SK-N-SH (cell line): ENCODE measurements around the gene GPR27. TPM values are rescaled to one million over a fixed set of nuclear protein-coding genes. Genes with fewer than 3 reads are reported as not detected.

Experiments
- CTCF ChIA-PET: fragments of 300-600, 350-600 bp; formaldehyde crosslinking; extraction: SDS; loops from one replicate; lab custom pipeline; 2021; lab: Yijun Ruan, JAX
- POLR2A ChIA-PET: fragments of 350-600 bp; sonication (Branson Sonifier 250); formaldehyde crosslinking; extraction: SDS; loops from one replicate; lab custom pipeline; 2020; ENCODE audit warnings: antibody characterized with exemption, inconsistent platforms; lab: Yijun Ruan, JAX
- DNase-seq: peaks from one replicate; pipeline ENCODE4 v3.0.0; 2012
- H2AFZ ChIP-seq: fragments of 200-600 bp; sonication (generic); 2 replicates; pipeline ENCODE4 v1.8.1; 2016; ENCODE audit warnings: antibody characterized with exemption, mild to moderate bottlenecking, low read depth
- H3F3A ChIP-seq: fragments of 200-600 bp; sonication (generic); replicated peaks from 2 replicates; pipeline ENCODE3; 2016; ENCODE audit warnings: antibody characterized with exemption, mild to moderate bottlenecking; ENCODE audit not compliant: insufficient read depth
- H3K27ac ChIP-seq, 2 experiments: fragments of 200-500 bp in 1 of 2; fragments of 200-600 bp in 1 of 2; sonication (Bioruptor generic) in 1 of 2; sonication (generic), shearing (Covaris generic) in 1 of 2; 2 replicates each; pipeline versions ENCODE4 v1.5.1 to v1.6.1; 2014 to 2016; ENCODE audit warnings: low read depth in 2 of 2, inconsistent platforms in 1 of 2, low read length in 1 of 2, mild to moderate bottlenecking in 1 of 2, mixed read lengths in 1 of 2
- H3K27me3 ChIP-seq: fragments of 200-600 bp; sonication (generic), shearing (Covaris generic); 2 replicates; pipeline ENCODE4 v1.6.1; 2016; ENCODE audit warnings: mixed run types; ENCODE audit not compliant: insufficient read depth
- H3K36me3 ChIP-seq, 2 experiments: fragments of 200-500 bp in 1 of 2; fragments of 200-600 bp in 1 of 2; sonication (Bioruptor generic) in 1 of 2; sonication (generic) in 1 of 2; replicated peaks in 1 of 2; 2 replicates each; pipeline versions ENCODE3 to v1.5.1; 2014 to 2016; ENCODE audit warnings: low read length in 1 of 2, mild to moderate bottlenecking in 1 of 2; ENCODE audit not compliant: insufficient read depth in 2 of 2, control insufficient read depth in 1 of 2
- H3K4me1 ChIP-seq, 2 experiments: fragments of 200-500 bp in 1 of 2; fragments of 200-600 bp in 1 of 2; sonication (Bioruptor generic) in 1 of 2; sonication (generic), shearing (Covaris generic) in 1 of 2; 2 replicates each; pipeline versions ENCODE4 v1.5.1 to v1.6.1; 2014 to 2016; ENCODE audit warnings: low read depth in 1 of 2, low read length in 1 of 2, mixed run types in 1 of 2; ENCODE audit not compliant: insufficient read depth in 2 of 2, control insufficient read depth in 1 of 2
- H3K4me2 ChIP-seq: fragments of 200-600 bp; sonication (generic), shearing (Covaris generic); 2 replicates; pipeline ENCODE4 v1.6.1; 2017; ENCODE audit warnings: mixed run types
- H3K4me3 ChIP-seq, 2 experiments: fragments of 200-500 bp in 1 of 2; fragments of 200-600 bp in 1 of 2; sonication (Bioruptor generic) in 1 of 2; sonication (generic), shearing (Covaris generic) in 1 of 2; 2 replicates each; pipeline versions ENCODE4 v1.5.1 to v1.8.1; 2014 to 2016; ENCODE audit warnings: low read depth in 2 of 2, inconsistent platforms in 1 of 2, low read length in 1 of 2, mild to moderate bottlenecking in 1 of 2, mixed read lengths in 1 of 2, moderate library complexity in 1 of 2
- H3K79me2 ChIP-seq: fragments of 200-600 bp; sonication (generic); 2 replicates; pipeline ENCODE4 v1.8.1; 2017; ENCODE audit warnings: mild to moderate bottlenecking; ENCODE audit not compliant: insufficient read depth
- H3K9ac ChIP-seq: fragments of 200-600 bp; sonication (generic); 2 replicates; pipeline ENCODE4 v1.6.1; 2017; ENCODE audit warnings: mixed run types
- H3K9me2 ChIP-seq: fragments of 200-600 bp; sonication (generic); 2 replicates; pipeline ENCODE4 v1.6.1; 2017; ENCODE audit warnings: mixed run types
- H3K9me3 ChIP-seq: fragments of 200-600 bp; sonication (generic); 2 replicates; pipeline ENCODE4 v1.6.1; 2017; ENCODE audit warnings: mixed run types, mild to moderate bottlenecking, moderate library complexity
- H4K20me1 ChIP-seq: fragments of 200-600 bp; sonication (generic); 2 replicates; pipeline ENCODE4 v1.6.1; 2017; ENCODE audit warnings: mild to moderate bottlenecking, mixed run types; ENCODE audit not compliant: insufficient read depth
- EP300 ChIP-seq, 2 experiments: IDR thresholded peaks; 2 replicates each; pipeline versions ENCODE4 v1.4.0 to v1.6.1; 2012; ENCODE audit warnings: borderline replicate concordance in 1 of 2, low read depth in 1 of 2, low read length in 1 of 2
- EZH2phosphoT487 ChIP-seq: fragments of 200-600 bp; sonication (generic); IDR thresholded peaks from 2 replicates; pipeline ENCODE4 v1.6.1; 2017; ENCODE audit warnings: low read depth, mixed run types, mild to moderate bottlenecking, antibody characterized with exemption, moderate library complexity, borderline replicate concordance
- FOXJ3 ChIP-seq: sonication (generic); formaldehyde crosslinking; IDR thresholded peaks from 2 replicates; pipeline ENCODE4 v1.5.1; 2020; ENCODE audit warnings: mild to moderate bottlenecking, missing genetic modification reagents
- FOXM1 ChIP-seq: IDR thresholded peaks from 2 replicates; pipeline ENCODE4 v1.4.0; 2012; ENCODE audit warnings: low read depth, mild to moderate bottlenecking
- GABPA ChIP-seq: IDR thresholded peaks from 2 replicates; pipeline ENCODE4 v1.4.0; 2012; ENCODE audit warnings: low read depth, mild to moderate bottlenecking
- MAX ChIP-seq: IDR thresholded peaks from 2 replicates; pipeline ENCODE4 v1.4.0; 2012; ENCODE audit warnings: low read depth
- MEF2A ChIP-seq: IDR thresholded peaks from 2 replicates; pipeline ENCODE4 v1.4.0; 2012; ENCODE audit warnings: low read depth, borderline replicate concordance
- MXI1 ChIP-seq: IDR thresholded peaks from 2 replicates; pipeline ENCODE4 v1.6.1; 2012; ENCODE audit warnings: mild to moderate bottlenecking, low read depth, low read length, improper control_type of control experiment
- NFIC ChIP-seq: IDR thresholded peaks from 2 replicates; pipeline ENCODE4 v1.4.0; 2012; ENCODE audit warnings: borderline replicate concordance
- NRF1 ChIP-seq: IDR thresholded peaks from 2 replicates; pipeline ENCODE4 v1.6.1; 2012; ENCODE audit warnings: low read depth, mild to moderate bottlenecking, low read length
- POLR2AphosphoS5 ChIP-seq: IDR thresholded peaks from 2 replicates; pipeline ENCODE4 v1.6.1; 2012; ENCODE audit warnings: low read depth, low read length
- RAD21 ChIP-seq: IDR thresholded peaks from 2 replicates; pipeline ENCODE4 v1.6.1; 2012; ENCODE audit warnings: mild to moderate bottlenecking, low read length
- RFX5 ChIP-seq: IDR thresholded peaks from 2 replicates; pipeline ENCODE4 v1.6.1; 2012; ENCODE audit warnings: mild to moderate bottlenecking, improper control_type of control experiment, low read length
- SMC3 ChIP-seq: IDR thresholded peaks from 2 replicates; pipeline ENCODE4 v1.6.1; 2012; ENCODE audit warnings: low read depth, low read length, improper control_type of control experiment
- TAF1 ChIP-seq: IDR thresholded peaks from 2 replicates; pipeline ENCODE4 v1.6.1; 2012; ENCODE audit warnings: low read depth, mild to moderate bottlenecking, low read length, moderate library complexity, borderline replicate concordance
- TCF12 ChIP-seq: IDR thresholded peaks from 2 replicates; pipeline ENCODE4 v1.4.0; 2012
- USF2 ChIP-seq: fragments of 150-350 bp; IDR thresholded peaks from 2 replicates; pipeline ENCODE4 v1.6.1; 2017; ENCODE audit warnings: antibody characterized with exemption, low read length, low read depth, borderline replicate concordance
- YY1 ChIP-seq: IDR thresholded peaks from 2 replicates; pipeline ENCODE4 v1.4.0; 2012; ENCODE audit warnings: low read depth, mild to moderate bottlenecking
- WGBS: methylation state at CpG from one replicate; pipeline ENCODE4 v1.1.6; 2017; ENCODE audit warnings: low lambda C conversion rate; 5-methylcytosine and 5-hydroxymethylcytosine counted together
- polyA plus RNA-seq, 3 experiments: library from polyadenylated mRNA; depleted of rRNA; stranded (reverse); fragments of >200 nt; gene quantifications; 2 replicates each; pipeline ENCODE4 v1.2.3, GENCODE V29; 2012
- TF ChIP-seq, protein P1 (sequence below): IDR thresholded peaks from 2 replicates; pipeline ENCODE4 v1.4.0; 2012; ENCODE audit warnings: low read depth, borderline replicate concordance
- TF ChIP-seq, protein P2 (sequence below): IDR thresholded peaks from 2 replicates; pipeline ENCODE4; 2012

GPR27 gene
- polyA plus RNA-seq, 1 of the 3 experiments (the other 2 are of a cell fraction): 0.05 TPM

- TF ChIP-seq EP300 (IDR thresholded peaks at IDR 0.05; ENCODE audit: borderline replicate concordance in 1 of 2, low read depth in 1 of 2, low read length in 1 of 2) (no peak), MXI1 (no peak), EZH2phosphoT487 (no peak), NRF1 (no peak)
Observed at GRCh38 chr3:71722693-71723092, 31.0 kb upstream of the GPR27 start (continued).

DNA sequence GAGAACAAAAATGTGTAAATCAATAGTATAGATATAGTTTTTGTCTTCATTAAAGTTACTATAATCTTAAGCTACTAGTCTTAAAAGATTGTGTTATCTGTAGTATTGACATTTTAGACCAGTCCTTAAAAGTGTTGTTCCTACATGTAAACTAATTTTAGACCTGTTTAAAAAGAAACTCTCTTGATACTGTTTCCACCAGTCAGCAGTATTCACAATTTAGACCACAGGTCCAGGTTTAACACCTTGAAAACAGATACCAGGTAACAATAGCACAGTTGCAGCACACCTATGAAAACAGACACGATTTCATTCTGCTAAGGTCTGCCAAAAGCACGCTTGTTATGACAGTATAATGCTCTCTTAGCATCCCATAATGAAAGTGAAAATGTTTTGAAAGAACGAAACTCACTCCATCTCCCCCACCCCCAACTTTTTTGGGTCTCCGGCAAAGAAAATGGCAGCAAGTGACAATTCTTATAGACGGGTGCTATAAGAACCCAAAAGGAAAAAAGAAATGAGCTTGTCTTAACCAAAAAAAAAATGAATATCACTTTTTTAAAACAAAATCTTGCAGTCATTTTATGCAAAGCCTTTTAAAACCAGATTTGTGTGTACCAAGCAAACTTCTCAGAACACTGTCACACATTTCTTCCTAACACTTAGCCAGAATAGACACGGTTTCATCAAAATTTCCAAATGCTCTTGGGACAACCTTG, 30.0 kb upstream of the GPR27 start:
- 92% methylated on average over 6 of the region's 6 CpGs for WGBS
- Histone ChIP-seq H3K9me2 (no peaks in the 10 kb centered on the region), H3F3A (peaks cover 5% of the 10 kb centered on the region), H3K36me3 (no peaks in the 10 kb centered on the region), H4K20me1 (no peaks in the 10 kb centered on the region), H2AFZ (peak overlapping the region; percentile 74; the same call in 1 of the 2 replicates), H3K27ac (no peak overlapping the region), H3K4me2 (peak overlapping the region; percentile 86; the same call in 1 of the 2 replicates), H3K9me3 (no peaks in the 10 kb centered on the region), H3K4me1 (peaks cover 0 to 17% of the 10 kb centered on the region in 2 experiments; a peak in 1 of 4 replicates), H3K9ac (no peak overlapping the region), H3K27me3 (peaks cover 12% of the 10 kb centered on the region), H3K79me2 (no peaks in the 10 kb centered on the region), H3K4me3 (no peak overlapping the region; a peak in 1 of 4 replicates)
- ChIA-PET CTCF (interaction anchor here (1.3 to 3.7 kb wide), 5 partner anchors 9 to 152 kb away, joined by 3 to 23 read pairs (median 4); no protein-coding TSS in a partner anchor), POLR2A (interaction anchor here (1.0 to 1.1 kb wide), 2 partner anchors 12 to 30 kb away, joined by 3 read pairs; no protein-coding TSS in a partner anchor)
- DNase-seq: no peak
- TF ChIP-seq FOXM1: no peak
- TF ChIP-seq RAD21: no peak
- no peak for TF ChIP-seq MAX
- TF ChIP-seq, protein P1, sequence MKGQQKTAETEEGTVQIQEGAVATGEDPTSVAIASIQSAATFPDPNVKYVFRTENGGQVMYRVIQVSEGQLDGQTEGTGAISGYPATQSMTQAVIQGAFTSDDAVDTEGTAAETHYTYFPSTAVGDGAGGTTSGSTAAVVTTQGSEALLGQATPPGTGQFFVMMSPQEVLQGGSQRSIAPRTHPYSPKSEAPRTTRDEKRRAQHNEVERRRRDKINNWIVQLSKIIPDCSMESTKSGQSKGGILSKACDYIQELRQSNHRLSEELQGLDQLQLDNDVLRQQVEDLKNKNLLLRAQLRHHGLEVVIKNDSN: no peak
- TF ChIP-seq, protein P2, sequence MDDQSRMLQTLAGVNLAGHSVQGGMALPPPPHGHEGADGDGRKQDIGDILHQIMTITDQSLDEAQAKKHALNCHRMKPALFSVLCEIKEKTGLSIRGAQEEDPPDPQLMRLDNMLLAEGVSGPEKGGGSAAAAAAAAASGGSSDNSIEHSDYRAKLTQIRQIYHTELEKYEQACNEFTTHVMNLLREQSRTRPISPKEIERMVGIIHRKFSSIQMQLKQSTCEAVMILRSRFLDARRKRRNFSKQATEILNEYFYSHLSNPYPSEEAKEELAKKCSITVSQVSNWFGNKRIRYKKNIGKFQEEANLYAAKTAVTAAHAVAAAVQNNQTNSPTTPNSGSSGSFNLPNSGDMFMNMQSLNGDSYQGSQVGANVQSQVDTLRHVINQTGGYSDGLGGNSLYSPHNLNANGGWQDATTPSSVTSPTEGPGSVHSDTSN: no peak
- no peak for TF ChIP-seq NRF1
- TF ChIP-seq NFIC: no peak
- TF ChIP-seq MEF2A: no peak

DNA sequence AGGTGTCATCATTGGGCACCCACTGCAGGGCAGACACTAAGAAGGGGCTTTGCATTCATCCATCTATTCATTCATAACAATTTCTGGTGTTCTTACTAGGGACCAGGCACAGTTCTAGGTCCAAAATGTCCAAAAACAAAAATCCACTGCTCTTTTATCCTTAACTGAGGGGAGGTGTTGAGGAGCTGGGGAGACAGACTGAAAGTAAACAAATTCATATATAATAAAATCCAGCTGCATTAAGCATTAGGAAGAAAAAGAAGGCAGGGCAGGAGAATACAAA, 29.5 kb upstream of the GPR27 start:
- no peak overlapping the region for H3K27ac ChIP-seq
- no peaks in the 10 kb centered on the region for H3K9me3 ChIP-seq
- peaks cover 5% of the 10 kb centered on the region for H3F3A ChIP-seq
- peaks cover 12% of the 10 kb centered on the region for H3K27me3 ChIP-seq
- no peaks in the 10 kb centered on the region for H3K79me2 ChIP-seq
- peaks cover 0 to 22% of the 10 kb centered on the region in 2 experiments; a peak in 1 of 4 replicates for H3K4me1 ChIP-seq
- DNase-seq: no peak
- peak overlapping the region; percentile 74 for H2AFZ ChIP-seq
- CTCF ChIA-PET: interaction anchor here (1.3 to 3.7 kb wide), 5 partner anchors 9 to 151 kb away, joined by 3 to 23 read pairs (median 4); no protein-coding TSS in a partner anchor
- no peak overlapping the region for H3K9ac ChIP-seq
- no peaks in the 10 kb centered on the region for H4K20me1 ChIP-seq
- POLR2A ChIA-PET: interaction anchor here (1.0 kb wide), 1 partner anchor 30 kb away, joined by 3 read pairs; no protein-coding TSS in a partner anchor
- H3K9me2 ChIP-seq: no peaks in the 10 kb centered on the region
- H3K4me3 ChIP-seq: peak overlapping the region; percentile 70 to 77
- H3K4me2 ChIP-seq: peak overlapping the region; percentile 86
- no peaks in the 10 kb centered on the region for H3K36me3 ChIP-seq
- TF ChIP-seq RAD21 (no peak), RFX5 (no peak), SMC3 (no peak), POLR2AphosphoS5 (no peak), TCF12 (no peak), EZH2phosphoT487 (no peak), MAX (no peak), TAF1 (no peak), YY1 (no peak), USF2 (no peak), FOXJ3 (CRISPR knock-in tag) (no peak), GABPA (no peak)
- TF ChIP-seq, protein P1: no peak
